Inflammatory macrophage treated with lipopolysaccharide for 4 hours (primary cell): ENCODE data around the gene GYS1.
A peak's percentile ranks its signal among the peaks of the same experiment; 100 is the strongest.
"Not testable (repeated sequence)": the region's sequence is repeated elsewhere in the genome, so short reads cannot be mapped to it uniquely, and the experiment has no call there.

Experiments used
- DNase-seq: peaks from one replicate; pipeline ENCODE4 v3.0.0-alpha.2; 2020

The GYS1 gene

GRCh38 chr19:48993175-48994034 lies at the start of gene GYS1, which contains the start of gene RUVBL2:
Gene GYS1 (minus strand): TSS chr19:48993309. CDS start chr19:48993112, 197 bp downstream.
Gene RUVBL2 (plus strand): TSS chr19:48993887. CDS start chr19:48993912, 25 bp downstream.
- DNase-seq = peak; percentile 100

GRCh38 chr19:49042666-49043065 lies 49.6 kb upstream of the GYS1 start:
- DNase-seq = not testable (repeated sequence)

- DNase-seq = no peak
Observed at GRCh38 chr19:49042177-49042576, 49.1 kb upstream of the GYS1 start.

GRCh38 chr19:49039736-49040135 lies 46.6 kb upstream of the GYS1 start:
- not testable (repeated sequence) for DNase-seq

GRCh38 chr19:49038557-49039276 lies 45.6 kb upstream of the GYS1 start:
- DNase-seq = not testable (repeated sequence)

- not testable (repeated sequence) for DNase-seq
Observed at GRCh38 chr19:49038111-49038510, 45.0 kb upstream of the GYS1 start.

GRCh38 chr19:49036815-49037214 lies 43.7 kb upstream of the GYS1 start, which contains the start of gene CGB1:
Gene CGB1 (minus strand): TSS chr19:49036895. CDS start chr19:49036711, 184 bp downstream.
- peak; percentile 51 for DNase-seq

GRCh38 chr19:49031642-49032301 lies 38.7 kb upstream of the GYS1 start, which contains the start of gene CGB2:
Gene CGB2 (plus strand): TSS chr19:49031890. CDS start chr19:49032096, 206 bp downstream.
- DNase-seq = peak; percentile 45

GRCh38 chr19:49030323-49030722 lies 37.2 kb upstream of the GYS1 start:
- DNase-seq = not testable (repeated sequence)

GRCh38 chr19:49029749-49030148 lies 36.6 kb upstream of the GYS1 start:
- not testable (repeated sequence) for DNase-seq

- DNase-seq = not testable (repeated sequence)
Observed at GRCh38 chr19:49028686-49029085, 35.6 kb upstream of the GYS1 start.

- not testable (repeated sequence) for DNase-seq
Observed at GRCh38 chr19:49025599-49025998, 32.5 kb upstream of the GYS1 start.

- DNase-seq = not testable (repeated sequence)
Observed at GRCh38 chr19:49025088-49025487, 32.0 kb upstream of the GYS1 start.

GRCh38 chr19:49024233-49024632 lies 31.1 kb upstream of the GYS1 start, which contains the start of gene CGB3:
Gene CGB3 (minus strand): TSS chr19:49024333. CDS start chr19:49023971, 362 bp downstream.
- not testable (repeated sequence) for DNase-seq

- no peak for DNase-seq
Observed at GRCh38 chr19:49022116-49022515, 29.0 kb upstream of the GYS1 start.

GRCh38 chr19:49020931-49021895 lies 28.1 kb upstream of the GYS1 start:
- DNase-seq = peak; percentile 46

GRCh38 chr19:49020342-49020741 lies 27.2 kb upstream of the GYS1 start:
- DNase-seq = no peak

- peak; percentile 45 for DNase-seq
Observed at GRCh38 chr19:49019242-49019932, 26.3 kb upstream of the GYS1 start.

- not testable (repeated sequence) for DNase-seq
Observed at GRCh38 chr19:49018388-49019241, 25.5 kb upstream of the GYS1 start.
